Measurements from ENCODE around the gene ATP8B1.

DNA sequence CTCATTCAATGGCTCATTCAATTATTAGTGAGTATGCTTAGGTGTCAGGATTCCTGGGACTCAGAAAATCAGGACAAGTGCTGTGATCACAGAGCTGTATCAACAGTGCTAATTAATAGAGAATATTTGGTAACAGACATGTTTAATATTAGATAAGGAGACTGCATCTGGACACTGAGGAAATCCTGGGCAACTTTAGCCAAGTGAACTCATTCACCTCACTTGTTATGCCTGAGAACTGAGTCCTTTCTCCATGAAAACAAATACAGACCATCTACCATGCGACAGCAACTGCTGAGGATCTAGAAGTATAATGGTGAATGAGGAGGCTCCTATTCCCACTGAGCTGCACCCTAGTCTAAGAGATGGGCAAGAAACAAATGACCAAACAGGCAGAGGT, 23.1 kb upstream of the ATP8B1 start:
- TF ChIP-seq TAF1 (IDR thresholded peaks at IDR 0.05; ENCODE audit: low read depth, low read length) (no peak), NRF1 (IDR thresholded peaks at IDR 0.05; ENCODE audit: low read depth, low read length) (no peak), SIX5 (IDR thresholded peaks at IDR 0.05; ENCODE audit: low read depth, low read length) (no peak), POU5F1 (IDR thresholded peaks at IDR 0.05; ENCODE audit: low read depth, low read length) (no peak), CEBPB (IDR thresholded peaks at IDR 0.05; ENCODE audit: low read depth, low read length) (no peak), TCF12 (IDR thresholded peaks at IDR 0.05; ENCODE audit: low read depth, low read length) (no peak), BRCA1 (IDR thresholded peaks at IDR 0.05; ENCODE audit: low read depth, low read length) (no peak), EGR1 (IDR thresholded peaks at IDR 0.05; ENCODE audit: borderline replicate concordance, low read depth, low read length) (no peak), POLR2A (IDR thresholded peaks at IDR 0.05; ENCODE audit: control extremely low read depth in 1 of 2, low read depth in 2 of 2, low read length in 2 of 2) (no peak), RFX5 (IDR thresholded peaks at IDR 0.05; ENCODE audit: borderline replicate concordance, low read depth, low read length) (no peak), CHD2 (IDR thresholded peaks at IDR 0.05; ENCODE audit: low read length) (no peak)
- TF ChIP-seq, protein P1, sequence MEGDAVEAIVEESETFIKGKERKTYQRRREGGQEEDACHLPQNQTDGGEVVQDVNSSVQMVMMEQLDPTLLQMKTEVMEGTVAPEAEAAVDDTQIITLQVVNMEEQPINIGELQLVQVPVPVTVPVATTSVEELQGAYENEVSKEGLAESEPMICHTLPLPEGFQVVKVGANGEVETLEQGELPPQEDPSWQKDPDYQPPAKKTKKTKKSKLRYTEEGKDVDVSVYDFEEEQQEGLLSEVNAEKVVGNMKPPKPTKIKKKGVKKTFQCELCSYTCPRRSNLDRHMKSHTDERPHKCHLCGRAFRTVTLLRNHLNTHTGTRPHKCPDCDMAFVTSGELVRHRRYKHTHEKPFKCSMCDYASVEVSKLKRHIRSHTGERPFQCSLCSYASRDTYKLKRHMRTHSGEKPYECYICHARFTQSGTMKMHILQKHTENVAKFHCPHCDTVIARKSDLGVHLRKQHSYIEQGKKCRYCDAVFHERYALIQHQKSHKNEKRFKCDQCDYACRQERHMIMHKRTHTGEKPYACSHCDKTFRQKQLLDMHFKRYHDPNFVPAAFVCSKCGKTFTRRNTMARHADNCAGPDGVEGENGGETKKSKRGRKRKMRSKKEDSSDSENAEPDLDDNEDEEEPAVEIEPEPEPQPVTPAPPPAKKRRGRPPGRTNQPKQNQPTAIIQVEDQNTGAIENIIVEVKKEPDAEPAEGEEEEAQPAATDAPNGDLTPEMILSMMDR (IDR thresholded peaks at IDR 0.05; ENCODE audit: control extremely low read depth in 1 of 3, insufficient read depth in 1 of 3, low read depth in 1 of 3, low read length in 3 of 3) = no peak
- TF ChIP-seq, protein P2, sequence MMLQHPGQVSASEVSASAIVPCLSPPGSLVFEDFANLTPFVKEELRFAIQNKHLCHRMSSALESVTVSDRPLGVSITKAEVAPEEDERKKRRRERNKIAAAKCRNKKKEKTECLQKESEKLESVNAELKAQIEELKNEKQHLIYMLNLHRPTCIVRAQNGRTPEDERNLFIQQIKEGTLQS (IDR thresholded peaks at IDR 0.05; ENCODE audit: insufficient read depth, low read depth, low read length) = no peak
- TF ChIP-seq, protein P3, sequence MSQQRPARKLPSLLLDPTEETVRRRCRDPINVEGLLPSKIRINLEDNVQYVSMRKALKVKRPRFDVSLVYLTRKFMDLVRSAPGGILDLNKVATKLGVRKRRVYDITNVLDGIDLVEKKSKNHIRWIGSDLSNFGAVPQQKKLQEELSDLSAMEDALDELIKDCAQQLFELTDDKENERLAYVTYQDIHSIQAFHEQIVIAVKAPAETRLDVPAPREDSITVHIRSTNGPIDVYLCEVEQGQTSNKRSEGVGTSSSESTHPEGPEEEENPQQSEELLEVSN (IDR thresholded peaks at IDR 0.05) = no peak

All from H1 (cell line).